Mesothelial cell of epicardium (in vitro differentiated cells): Measurements from ENCODE around the gene MECR. TPM values are rescaled to one million over a fixed set of nuclear protein-coding genes. Genes with fewer than 3 reads are reported as not detected.

Experiments used
- DNase-seq, 2 experiments: peaks; one replicate each; pipeline ENCODE4 v3.0.0; 2021; ENCODE audit warnings: low spot score in 2 of 2; ENCODE audit not compliant: unreplicated experiment in 2 of 2
- H3K27ac Mint-ChIP-seq: 2 replicates; pipeline ENCODE4 v1.8.0; 2021; ENCODE audit warnings: mixed read lengths
- H3K27me3 Mint-ChIP-seq: 2 replicates; pipeline ENCODE4 v1.8.0; 2021; ENCODE audit warnings: low read depth, mixed read lengths
- H3K36me3 Mint-ChIP-seq: 2 replicates; pipeline ENCODE4 v1.8.0; 2021; ENCODE audit warnings: mixed read lengths
- H3K4me1 Mint-ChIP-seq: 2 replicates; pipeline ENCODE4 v1.8.0; 2021; ENCODE audit warnings: mixed read lengths
- H3K4me3 Mint-ChIP-seq: 2 replicates; pipeline ENCODE4 v1.8.0; 2021; ENCODE audit warnings: mild to moderate bottlenecking, moderate library complexity, mixed read lengths
- H3K9me3 Mint-ChIP-seq: 2 replicates; pipeline ENCODE4 v1.8.0; 2021; ENCODE audit warnings: mixed read lengths
- total RNA-seq: library from RNA; stranded (reverse); gene quantifications from 3 replicates; pipeline ENCODE4 v1.2.1, GENCODE V29; 2021
- TF ChIP-seq, protein P1 (sequence below): fragments of 200-600 bp; sonication (generic); IDR thresholded peaks from one replicate; pipeline ENCODE4 v1.5.0; 2021; ENCODE audit warnings: antibody characterized with exemption; ENCODE audit not compliant: unreplicated experiment

The MECR gene
- total RNA-seq, 1 donor from 2014 or later: 36.6 TPM

DNA sequence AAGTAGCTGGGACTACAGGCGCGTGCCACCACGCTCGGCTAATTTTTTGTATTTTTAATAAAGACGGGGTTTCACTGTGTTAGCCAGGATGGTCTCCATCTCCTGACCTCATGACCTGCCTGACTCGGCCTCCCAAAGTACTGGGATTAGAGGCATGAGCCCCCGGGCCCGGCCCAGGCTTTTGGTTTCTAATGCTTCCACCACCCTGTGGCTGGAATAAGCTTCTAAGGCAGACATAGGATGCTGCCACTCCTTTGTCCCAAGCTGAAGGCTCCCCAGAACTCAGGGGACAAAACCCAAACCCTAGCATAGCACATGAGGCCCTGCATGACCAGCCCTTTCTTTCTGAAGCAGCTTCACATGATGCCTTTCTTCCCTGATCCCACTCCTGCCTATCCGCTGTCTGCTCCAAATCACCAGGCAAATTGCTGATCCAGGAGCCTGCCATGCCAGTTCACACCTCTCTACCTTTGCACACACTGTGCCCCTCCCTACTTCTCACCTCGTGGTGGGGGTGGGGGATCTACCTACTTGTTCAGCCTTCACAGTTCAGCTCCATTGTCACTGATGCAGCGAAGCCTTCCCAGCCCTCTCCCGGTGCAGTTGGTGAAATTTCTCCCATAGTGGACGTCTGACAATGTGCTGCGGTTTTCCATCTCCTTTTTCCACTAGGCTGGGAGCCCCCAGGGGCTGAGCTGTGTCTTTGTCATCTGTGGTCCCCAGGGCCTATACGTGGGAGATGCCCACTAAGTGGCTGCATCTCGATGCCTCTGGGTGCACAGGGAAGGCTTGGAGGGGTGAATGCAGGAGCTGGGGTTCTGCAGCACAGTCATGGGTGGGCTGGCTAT is 12.5 kb upstream of the MECR start:
- DNase-seq: no peak
- H3K36me3 Mint-ChIP-seq: no peaks in the 10 kb centered on the region
- no peak overlapping the region for H3K27ac Mint-ChIP-seq
- no peaks in the 10 kb centered on the region for H3K9me3 Mint-ChIP-seq
- peaks cover 44% of the 10 kb centered on the region for H3K4me1 Mint-ChIP-seq
- TF ChIP-seq, protein P1, sequence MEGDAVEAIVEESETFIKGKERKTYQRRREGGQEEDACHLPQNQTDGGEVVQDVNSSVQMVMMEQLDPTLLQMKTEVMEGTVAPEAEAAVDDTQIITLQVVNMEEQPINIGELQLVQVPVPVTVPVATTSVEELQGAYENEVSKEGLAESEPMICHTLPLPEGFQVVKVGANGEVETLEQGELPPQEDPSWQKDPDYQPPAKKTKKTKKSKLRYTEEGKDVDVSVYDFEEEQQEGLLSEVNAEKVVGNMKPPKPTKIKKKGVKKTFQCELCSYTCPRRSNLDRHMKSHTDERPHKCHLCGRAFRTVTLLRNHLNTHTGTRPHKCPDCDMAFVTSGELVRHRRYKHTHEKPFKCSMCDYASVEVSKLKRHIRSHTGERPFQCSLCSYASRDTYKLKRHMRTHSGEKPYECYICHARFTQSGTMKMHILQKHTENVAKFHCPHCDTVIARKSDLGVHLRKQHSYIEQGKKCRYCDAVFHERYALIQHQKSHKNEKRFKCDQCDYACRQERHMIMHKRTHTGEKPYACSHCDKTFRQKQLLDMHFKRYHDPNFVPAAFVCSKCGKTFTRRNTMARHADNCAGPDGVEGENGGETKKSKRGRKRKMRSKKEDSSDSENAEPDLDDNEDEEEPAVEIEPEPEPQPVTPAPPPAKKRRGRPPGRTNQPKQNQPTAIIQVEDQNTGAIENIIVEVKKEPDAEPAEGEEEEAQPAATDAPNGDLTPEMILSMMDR: no peak
- H3K27me3 Mint-ChIP-seq: no peaks in the 10 kb centered on the region
- no peak overlapping the region for H3K4me3 Mint-ChIP-seq

DNA sequence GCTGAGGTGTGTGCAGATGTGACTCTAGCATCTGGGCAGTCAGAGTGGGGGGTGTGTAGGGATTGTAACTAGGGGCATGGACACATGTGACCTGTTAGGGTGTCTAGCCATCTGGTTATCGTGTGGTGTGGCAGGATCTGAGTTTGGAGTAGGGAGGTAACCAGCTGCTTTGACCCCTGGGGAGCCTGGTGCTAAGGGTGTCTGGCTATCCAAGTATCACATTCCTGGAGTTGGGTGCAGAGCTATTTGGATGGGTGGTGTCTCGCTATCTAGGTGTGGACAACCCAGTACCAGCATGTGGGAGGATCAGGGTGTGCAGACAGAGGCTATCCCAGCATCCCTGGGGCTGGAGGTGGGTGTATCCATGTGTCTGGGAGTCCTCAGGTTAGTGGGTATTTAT is 10.3 kb upstream of the MECR start:
- Mint-ChIP-seq H3K4me1 (peaks cover 31% of the 10 kb centered on the region), H3K36me3 (no peaks in the 10 kb centered on the region), H3K4me3 (no peak overlapping the region), H3K27ac (peak overlapping the region; percentile 88), H3K9me3 (no peaks in the 10 kb centered on the region), H3K27me3 (no peaks in the 10 kb centered on the region)
- TF ChIP-seq, protein P1: no peak
- DNase-seq: no peak

DNA sequence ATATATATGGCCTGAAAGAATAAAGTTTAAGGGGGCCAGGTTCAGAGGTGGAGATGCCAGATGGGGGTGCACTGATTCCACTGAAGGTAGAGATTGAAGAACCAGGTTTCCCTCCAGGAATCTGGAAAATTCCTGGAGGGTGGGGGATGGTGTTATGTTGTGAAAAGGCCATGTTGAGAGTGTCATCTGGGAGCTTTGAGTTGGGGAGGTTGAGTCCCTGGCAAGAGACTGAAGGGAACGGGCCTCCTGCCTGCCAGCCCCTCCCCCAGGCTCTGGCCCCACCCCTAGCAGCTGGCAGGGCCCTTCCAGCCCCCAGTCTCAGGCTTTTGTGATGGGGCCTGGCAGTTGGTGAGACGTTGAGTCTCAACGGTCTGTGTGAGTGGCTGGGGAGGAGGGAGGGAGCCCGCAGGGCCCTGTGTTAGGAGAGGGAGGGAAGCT is 9.7 kb upstream of the MECR start:
- Mint-ChIP-seq H3K27me3 (no peaks in the 10 kb centered on the region), H3K9me3 (no peaks in the 10 kb centered on the region), H3K4me1 (peaks cover 31% of the 10 kb centered on the region), H3K4me3 (peak overlapping the region; percentile 50), H3K36me3 (no peaks in the 10 kb centered on the region), H3K27ac (peak overlapping the region; percentile 97)
- TF ChIP-seq, protein P1: peak; percentile 28
- no peak for DNase-seq

DNA sequence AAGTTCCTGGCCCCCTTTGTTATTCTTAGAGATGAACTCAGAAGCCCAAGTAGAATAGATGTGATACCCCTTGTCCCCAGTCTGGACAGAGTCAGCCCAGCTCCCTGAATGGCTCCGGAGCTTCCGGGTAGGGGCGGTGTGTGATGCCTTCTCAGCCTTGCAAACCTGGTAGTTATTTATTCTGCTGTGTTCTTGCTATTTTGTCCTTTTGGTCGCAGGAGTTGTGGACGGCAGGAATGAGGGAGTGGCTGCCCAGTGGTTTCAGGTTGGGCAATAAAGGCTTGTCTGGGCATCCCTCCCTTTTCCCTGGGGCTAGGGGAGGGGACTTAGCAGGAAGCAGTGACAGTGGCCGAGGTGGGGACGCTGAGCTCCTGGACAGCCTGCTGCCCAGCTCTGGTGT is 8.4 kb upstream of the MECR start:
- Mint-ChIP-seq H3K27me3 (peaks cover 6% of the 10 kb centered on the region), H3K4me1 (peaks cover 31% of the 10 kb centered on the region), H3K36me3 (no peaks in the 10 kb centered on the region), H3K9me3 (no peaks in the 10 kb centered on the region), H3K27ac (peak overlapping the region; percentile 97), H3K4me3 (peak overlapping the region; percentile 83)
- TF ChIP-seq, protein P1: no peak
- no peak for DNase-seq

DNA sequence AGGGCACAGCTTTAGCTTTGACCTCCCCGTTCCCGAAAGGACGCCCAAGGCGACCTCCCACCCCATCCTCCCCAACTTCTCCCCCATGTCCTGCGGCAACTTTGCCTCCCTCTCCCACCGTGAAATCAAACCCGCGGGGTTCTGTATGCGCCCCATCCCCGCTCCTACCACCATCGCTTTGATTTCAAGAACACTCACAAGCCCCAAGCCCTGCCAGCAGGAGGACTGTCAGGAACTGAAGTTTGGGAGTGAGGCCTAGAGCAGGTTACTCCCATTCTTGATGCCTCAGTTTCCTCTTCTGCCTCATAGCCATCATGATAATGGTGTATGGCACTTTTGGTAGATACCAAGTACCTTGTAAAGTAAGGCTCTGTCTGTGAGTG is 7.9 kb upstream of the MECR start:
- Mint-ChIP-seq H3K4me1 (peaks cover 31% of the 10 kb centered on the region), H3K9me3 (no peaks in the 10 kb centered on the region), H3K4me3 (peak overlapping the region; percentile 83), H3K27me3 (peaks cover 6% of the 10 kb centered on the region), H3K27ac (peak overlapping the region; percentile 97), H3K36me3 (no peaks in the 10 kb centered on the region)
- TF ChIP-seq, protein P1: no peak
- no peak for DNase-seq
